ENCODE results near the gene CTDSP2.

GRCh38 chr12:57817261-57817989 lies 29.1 kb downstream of the CTDSP2 start:
- no peak for TF ChIP-seq EZH2phosphoT487 (conservative IDR thresholded peaks at IDR 0.05; ENCODE audit: low read length)
- TF ChIP-seq CTCF (IDR thresholded peaks at IDR 0.05; ENCODE audit: insufficient read depth, low read length, poor library complexity, severe bottlenecking) = no peak

All from SU-DHL-6 (cell line).